GM23248 (cell line): ENCODE results near the gene SIPA1. TPM values are rescaled to one million over a fixed set of nuclear protein-coding genes. Genes with fewer than 3 reads are reported as not detected.

ENCODE experiments used
- DNase-seq: peaks from one replicate; pipeline ENCODE4 v3.0.0-alpha.2; 2015
- H2AFZ ChIP-seq: fragments of 200-600 bp; sonication (generic); 2 replicates; pipeline ENCODE4 v1.6.1; 2016; ENCODE audit warnings: antibody characterized with exemption
- H3F3A ChIP-seq: fragments of 200-600 bp; sonication (generic); 2 replicates; pipeline ENCODE4 v1.6.1; 2016; ENCODE audit warnings: mild to moderate bottlenecking, antibody characterized with exemption, mixed run types; ENCODE audit not compliant: insufficient read depth
- H3K27ac ChIP-seq: fragments of 200-600 bp; sonication (generic); 2 replicates; pipeline ENCODE4 v1.5.1; 2016; ENCODE audit warnings: mild to moderate bottlenecking
- H3K27me3 ChIP-seq: fragments of 200-600 bp; sonication (generic); replicated peaks from 2 replicates; pipeline ENCODE4 v1.6.1; 2016; ENCODE audit warnings: mild to moderate bottlenecking; ENCODE audit not compliant: insufficient read depth
- H3K36me3 ChIP-seq: fragments of 200-600 bp; sonication (generic); 2 replicates; pipeline ENCODE4 v1.6.1; 2016; ENCODE audit warnings: low read depth, mild to moderate bottlenecking
- H3K4me1 ChIP-seq: fragments of 200-600 bp; sonication (generic); 2 replicates; pipeline ENCODE4 v1.6.1; 2016; ENCODE audit warnings: mild to moderate bottlenecking; ENCODE audit not compliant: insufficient read depth
- H3K4me2 ChIP-seq: fragments of 200-600 bp; sonication (generic); one replicate; pipeline ENCODE4 v1.6.1; 2016; ENCODE audit warnings: mild to moderate bottlenecking; ENCODE audit not compliant: unreplicated experiment
- H3K4me3 ChIP-seq: fragments of 200-600 bp; sonication (generic); 2 replicates; pipeline ENCODE4 v1.5.1; 2016; ENCODE audit warnings: mild to moderate bottlenecking
- H3K79me2 ChIP-seq: fragments of 200-600 bp; sonication (generic); 2 replicates; pipeline ENCODE4 v1.6.1; 2016; ENCODE audit warnings: mild to moderate bottlenecking; ENCODE audit not compliant: insufficient read depth
- H3K9ac ChIP-seq: fragments of 200-600 bp; sonication (generic); 2 replicates; pipeline ENCODE4 v1.6.1; 2016; ENCODE audit warnings: mild to moderate bottlenecking
- H3K9me2 ChIP-seq: fragments of 200-600 bp; sonication (generic); 2 replicates; pipeline ENCODE4 v1.6.1; 2016; ENCODE audit warnings: mixed run types, mild to moderate bottlenecking, moderate library complexity; ENCODE audit not compliant: insufficient read depth
- H3K9me3 ChIP-seq: fragments of 200-600 bp; sonication (generic); one replicate; pipeline ENCODE4 v1.6.1; 2017; ENCODE audit warnings: low read depth
- H4K20me1 ChIP-seq: fragments of 200-600 bp; sonication (generic); 2 replicates; pipeline ENCODE4 v1.6.0; 2016; ENCODE audit not compliant: insufficient read depth
- EZH2 ChIP-seq: fragments of 200-600 bp; sonication (generic); IDR thresholded peaks from 2 replicates; pipeline ENCODE4 v1.6.1; 2018; ENCODE audit warnings: antibody characterized with exemption, mild to moderate bottlenecking; ENCODE audit not compliant: insufficient read depth, poor library complexity, severe bottlenecking
- EZH2phosphoT487 ChIP-seq: fragments of 200-600 bp; sonication (generic); IDR thresholded peaks from 2 replicates; pipeline ENCODE4 v1.6.1; 2018; ENCODE audit warnings: antibody characterized with exemption, moderate library complexity, mild to moderate bottlenecking, low read depth; ENCODE audit not compliant: insufficient read depth
- WGBS, 2 experiments: methylation state at CpG; one replicate each; pipeline ENCODE4 v1.1.6; 2015 to 2017; ENCODE audit warnings: low lambda C conversion rate in 2 of 2, low coverage in 1 of 2; ENCODE audit errors: missing lambda C conversion rate in 2 of 2; 5-methylcytosine and 5-hydroxymethylcytosine counted together
- in situ Hi-C: fragments of 300-500 bp; cut with MboI; formaldehyde crosslinking; loops from 2 replicates; pipeline ENCODE4 v1.15.0; 2020
- polyA plus RNA-seq: library from polyadenylated mRNA; unstranded; fragments of >200 nt; fragmentation: Nextera tagmentation; extraction: Ambion mirVana; gene quantifications from 2 replicates; pipeline ENCODE4 v1.2.1, GENCODE V29; 2016
- total RNA-seq: library from RNA; depleted of rRNA; stranded (reverse); fragments of >200 nt; shearing (Covaris generic); gene quantifications from 2 replicates; pipeline ENCODE4 v1.2.3, GENCODE V29; 2014

SIPA1 gene
- total and polyA plus RNA-seq, 2 experiments from 2014 or later: 13.0 to 15.9 TPM

DNA sequence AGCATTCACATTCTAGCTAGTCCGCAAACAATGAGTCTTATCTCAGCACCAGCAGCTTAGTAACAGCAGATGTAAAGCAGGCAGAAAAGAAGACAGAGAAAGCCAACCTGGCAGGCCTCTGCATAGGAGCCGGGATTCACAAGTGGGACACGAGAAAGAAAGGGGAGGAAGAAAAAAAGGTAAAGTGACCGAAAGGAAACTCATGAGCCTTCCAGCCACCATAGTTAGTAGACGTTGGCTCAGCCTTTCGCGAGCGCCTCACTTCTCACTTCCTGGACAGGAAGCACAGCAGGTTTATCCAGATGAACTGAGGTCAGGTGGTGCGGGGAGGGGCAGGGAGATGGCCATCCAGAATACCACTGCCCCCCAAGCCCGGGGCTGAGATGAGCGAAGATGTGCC, 54.5 kb downstream of the SIPA1 start:
- H3K9ac ChIP-seq: no peak overlapping the region
- WGBS, 2 experiments: 78% methylated on average over 11 of the region's 11 CpGs
- TF ChIP-seq EZH2phosphoT487 (no peak), EZH2 (no peak)
- H3K36me3 ChIP-seq: no peaks in the 10 kb centered on the region
- H3K27me3 ChIP-seq: no peaks in the 10 kb centered on the region
- H4K20me1 ChIP-seq: no peaks in the 10 kb centered on the region
- H2AFZ ChIP-seq: no peak overlapping the region
- in situ Hi-C loops: no loop called here
- no peak overlapping the region for H3K27ac ChIP-seq
- H3K79me2 ChIP-seq: no peaks in the 10 kb centered on the region
- H3K4me2 ChIP-seq: no peak overlapping the region
- DNase-seq: no peak
- no peaks in the 10 kb centered on the region for H3F3A ChIP-seq
- H3K9me3 ChIP-seq: no peaks in the 10 kb centered on the region
- H3K4me1 ChIP-seq: no peaks in the 10 kb centered on the region
- H3K4me3 ChIP-seq: no peak overlapping the region
- no peaks in the 10 kb centered on the region for H3K9me2 ChIP-seq

DNA sequence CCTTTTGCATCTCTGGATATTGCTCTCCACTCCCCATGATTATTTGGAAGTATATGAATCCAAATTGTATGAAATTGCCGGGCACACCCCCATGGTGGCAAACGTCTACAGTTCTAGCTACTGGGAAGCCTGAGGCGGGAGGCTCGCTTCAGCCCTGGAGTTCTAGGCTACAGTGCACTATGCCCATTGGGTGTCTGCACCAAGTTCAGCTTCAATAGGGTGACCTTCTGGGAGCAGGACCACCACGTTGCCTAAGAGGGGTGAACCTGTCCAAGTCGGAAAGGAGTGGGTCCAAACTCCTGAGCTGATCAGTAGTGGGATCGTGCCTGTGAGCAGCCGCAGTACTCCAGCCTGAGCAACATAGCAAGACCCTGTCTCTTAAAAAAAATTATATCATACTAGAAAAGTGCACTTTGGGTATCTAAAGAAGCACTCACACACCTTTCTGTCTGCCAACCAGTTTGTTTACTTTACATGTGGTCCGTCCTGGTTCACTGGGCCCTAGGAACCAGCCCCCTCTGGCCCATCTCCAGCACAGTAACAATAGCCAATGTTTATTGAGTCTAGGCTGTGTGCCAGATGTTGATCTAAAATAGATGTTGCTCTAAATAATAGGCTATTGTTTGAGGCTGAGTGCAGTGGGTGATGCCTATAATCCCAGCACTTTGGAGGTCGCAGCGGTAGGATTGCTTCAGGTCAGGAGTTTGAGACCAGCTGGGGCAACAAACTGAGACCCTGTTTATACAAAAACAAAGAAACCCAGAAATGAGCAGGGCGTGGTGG, 57.7 kb downstream of the SIPA1 start:
- H3K79me2 ChIP-seq: no peaks in the 10 kb centered on the region
- H3K36me3 ChIP-seq: no peaks in the 10 kb centered on the region
- no peak overlapping the region for H3K27ac ChIP-seq
- H4K20me1 ChIP-seq: no peaks in the 10 kb centered on the region
- no peak for TF ChIP-seq EZH2
- no peak for TF ChIP-seq EZH2phosphoT487
- WGBS, 2 experiments: 46 to 54% methylated on average over 12 of the region's 12 CpGs
- H3F3A ChIP-seq: no peaks in the 10 kb centered on the region
- H3K9me2 ChIP-seq: no peaks in the 10 kb centered on the region
- no peaks in the 10 kb centered on the region for H3K4me1 ChIP-seq
- H3K27me3 ChIP-seq: peaks cover 13% of the 10 kb centered on the region; the same call in 1 of the 2 replicates
- H3K4me3 ChIP-seq: no peak overlapping the region
- no peaks in the 10 kb centered on the region for H3K9me3 ChIP-seq
- in situ Hi-C loops: no loop called here
- H3K4me2 ChIP-seq: no peak overlapping the region
- no peak for DNase-seq
- no peak overlapping the region for H3K9ac ChIP-seq
- no peak overlapping the region for H2AFZ ChIP-seq

GRCh38 chr11:65696802-65697552, 59.1 kb downstream of the SIPA1 start:
- Histone ChIP-seq H3F3A (no peaks in the 10 kb centered on the region), H4K20me1 (no peaks in the 10 kb centered on the region), H3K27me3 (peaks cover 18% of the 10 kb centered on the region; the same call in 1 of the 2 replicates), H3K27ac (no peak overlapping the region), H3K36me3 (no peaks in the 10 kb centered on the region), H3K9me3 (no peaks in the 10 kb centered on the region), H3K9me2 (no peaks in the 10 kb centered on the region), H3K4me2 (no peak overlapping the region), H3K79me2 (no peaks in the 10 kb centered on the region), H3K4me3 (no peak overlapping the region), H3K9ac (no peak overlapping the region), H2AFZ (no peak overlapping the region), H3K4me1 (no peaks in the 10 kb centered on the region)
- no peak for DNase-seq
- no peak for TF ChIP-seq EZH2
- TF ChIP-seq EZH2phosphoT487: no peak
- in situ Hi-C loops: no loop called here
- 40 to 44% methylated on average over 5 of the region's 5 CpGs for WGBS, 2 experiments

GRCh38 chr11:65698205-65698604, 60.3 kb downstream of the SIPA1 start:
- no peak overlapping the region for H2AFZ ChIP-seq

More at GRCh38 chr11:65698205-65698604, 60.3 kb downstream of the SIPA1 start:
- DNase-seq: no peak
- in situ Hi-C loops: no loop called here
- H3K79me2 ChIP-seq: no peaks in the 10 kb centered on the region
- WGBS, 2 experiments: 61 to 71% methylated on average over 8 of the region's 8 CpGs
- H3K4me3 ChIP-seq: no peak overlapping the region
- H3K9ac ChIP-seq: no peak overlapping the region
- H3K36me3 ChIP-seq: no peaks in the 10 kb centered on the region
- H3K9me2 ChIP-seq: no peaks in the 10 kb centered on the region
- H3K9me3 ChIP-seq: no peaks in the 10 kb centered on the region
- H3F3A ChIP-seq: no peaks in the 10 kb centered on the region
- no peak overlapping the region for H3K27ac ChIP-seq
- no peaks in the 10 kb centered on the region for H3K4me1 ChIP-seq
- TF ChIP-seq EZH2 (no peak), EZH2phosphoT487 (no peak)
- H3K27me3 ChIP-seq: peaks cover 18% of the 10 kb centered on the region; the same call in 1 of the 2 replicates
- no peak overlapping the region for H3K4me2 ChIP-seq
- H4K20me1 ChIP-seq: no peaks in the 10 kb centered on the region
